Measurements from ENCODE around the gene CAMK2A. TPM values are rescaled to one million over a fixed set of nuclear protein-coding genes. Genes with fewer than 3 reads are reported as not detected.

Gene CAMK2A
- total RNA-seq, 1 donor from 2014 or later: 1.5 TPM

DNA sequence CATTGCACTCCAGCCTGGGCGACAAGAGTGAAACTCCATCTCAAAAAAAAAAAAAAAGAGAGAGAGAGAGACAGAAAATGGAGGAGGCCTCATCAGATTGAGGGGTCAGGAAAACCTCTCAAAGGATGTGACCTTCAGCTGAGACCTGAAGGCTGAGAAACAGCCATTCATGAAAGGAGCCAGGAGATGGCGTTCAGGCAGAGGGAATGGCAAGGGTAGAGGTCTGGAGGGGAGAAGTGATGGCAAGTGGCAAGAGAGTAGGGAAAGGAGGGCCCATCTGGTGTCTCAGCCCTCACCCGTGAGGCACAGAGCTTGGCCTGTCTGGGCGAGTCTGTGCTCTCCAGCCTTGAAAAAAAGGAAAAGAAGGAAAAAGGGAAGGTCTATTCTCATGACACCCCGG is 17.0 kb downstream of the CAMK2A start:
- Histone ChIP-seq H3K36me3 (no peaks in the 10 kb centered on the region), H3K27me3 (no peaks in the 10 kb centered on the region), H3K4me3 (no peak overlapping the region), H3K4me1 (no peaks in the 10 kb centered on the region), H3K9me3 (no peaks in the 10 kb centered on the region), H3K27ac (no peak overlapping the region)
- ATAC-seq (peak; percentile 6), DNase-seq (no peak)
- intact Hi-C loops (cut with DNase I): loop anchor here (10.0 kb wide), 1 partner anchor 82 kb away; the partner anchor contains the start of gene TCOF1
- TF ChIP-seq, protein P1, sequence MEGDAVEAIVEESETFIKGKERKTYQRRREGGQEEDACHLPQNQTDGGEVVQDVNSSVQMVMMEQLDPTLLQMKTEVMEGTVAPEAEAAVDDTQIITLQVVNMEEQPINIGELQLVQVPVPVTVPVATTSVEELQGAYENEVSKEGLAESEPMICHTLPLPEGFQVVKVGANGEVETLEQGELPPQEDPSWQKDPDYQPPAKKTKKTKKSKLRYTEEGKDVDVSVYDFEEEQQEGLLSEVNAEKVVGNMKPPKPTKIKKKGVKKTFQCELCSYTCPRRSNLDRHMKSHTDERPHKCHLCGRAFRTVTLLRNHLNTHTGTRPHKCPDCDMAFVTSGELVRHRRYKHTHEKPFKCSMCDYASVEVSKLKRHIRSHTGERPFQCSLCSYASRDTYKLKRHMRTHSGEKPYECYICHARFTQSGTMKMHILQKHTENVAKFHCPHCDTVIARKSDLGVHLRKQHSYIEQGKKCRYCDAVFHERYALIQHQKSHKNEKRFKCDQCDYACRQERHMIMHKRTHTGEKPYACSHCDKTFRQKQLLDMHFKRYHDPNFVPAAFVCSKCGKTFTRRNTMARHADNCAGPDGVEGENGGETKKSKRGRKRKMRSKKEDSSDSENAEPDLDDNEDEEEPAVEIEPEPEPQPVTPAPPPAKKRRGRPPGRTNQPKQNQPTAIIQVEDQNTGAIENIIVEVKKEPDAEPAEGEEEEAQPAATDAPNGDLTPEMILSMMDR (IDR thresholded peaks at IDR 0.05): peak; percentile 27

DNA sequence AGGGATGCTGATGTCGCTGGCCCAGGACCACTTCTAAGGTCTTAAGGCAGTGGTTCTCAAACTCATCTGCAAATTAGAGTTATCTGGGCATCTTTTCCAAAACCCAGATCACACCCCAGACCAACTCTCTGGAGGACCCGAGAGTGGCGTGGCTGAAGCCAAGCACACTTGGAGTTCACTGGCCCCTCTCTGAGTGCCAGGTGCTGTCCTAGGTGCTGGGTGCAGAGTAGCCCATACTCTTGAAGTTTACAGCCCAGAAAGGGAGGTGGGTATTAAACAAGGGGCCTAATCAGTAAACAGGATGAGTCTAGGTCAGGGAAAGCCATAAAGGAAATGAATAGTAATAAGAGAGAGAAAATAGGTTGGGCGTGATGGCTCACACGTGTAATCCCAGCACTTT is 17.6 kb downstream of the CAMK2A start:
- Histone ChIP-seq H3K4me1 (no peaks in the 10 kb centered on the region), H3K27me3 (no peaks in the 10 kb centered on the region), H3K9me3 (no peaks in the 10 kb centered on the region), H3K27ac (no peak overlapping the region), H3K4me3 (no peak overlapping the region), H3K36me3 (no peaks in the 10 kb centered on the region)
- intact Hi-C loops (cut with DNase I): loop anchor here (10.0 kb wide), 1 partner anchor 83 kb away; the partner anchor contains the start of gene TCOF1
- ATAC-seq: no peak
- no peak for DNase-seq
- TF ChIP-seq, protein P1 (IDR thresholded peaks at IDR 0.05): no peak

DNA sequence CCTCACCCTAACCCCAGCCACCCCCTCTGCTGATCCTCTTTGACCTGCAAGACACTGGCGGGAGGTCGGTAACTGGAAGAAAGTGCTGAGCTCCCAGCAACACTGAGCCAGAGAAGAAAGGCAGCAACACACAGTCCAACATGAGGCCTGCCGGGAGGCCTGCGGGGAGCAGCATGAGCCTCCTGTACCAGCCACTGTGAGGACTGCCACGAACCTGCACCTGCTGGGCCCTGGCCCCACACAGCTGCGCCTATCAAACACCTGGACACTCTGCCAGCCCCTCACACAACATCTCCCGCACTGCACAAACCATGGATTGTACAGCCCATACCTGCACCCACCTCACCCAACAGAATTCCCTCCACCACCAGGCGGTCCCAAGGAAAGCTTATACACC is 18.3 kb downstream of the CAMK2A start:
- H3K27ac ChIP-seq: no peak overlapping the region
- ATAC-seq: no peak
- intact Hi-C loops (cut with DNase I): loop anchor here (10.0 kb wide), 1 partner anchor 84 kb away; the partner anchor contains the start of gene TCOF1

DNA sequence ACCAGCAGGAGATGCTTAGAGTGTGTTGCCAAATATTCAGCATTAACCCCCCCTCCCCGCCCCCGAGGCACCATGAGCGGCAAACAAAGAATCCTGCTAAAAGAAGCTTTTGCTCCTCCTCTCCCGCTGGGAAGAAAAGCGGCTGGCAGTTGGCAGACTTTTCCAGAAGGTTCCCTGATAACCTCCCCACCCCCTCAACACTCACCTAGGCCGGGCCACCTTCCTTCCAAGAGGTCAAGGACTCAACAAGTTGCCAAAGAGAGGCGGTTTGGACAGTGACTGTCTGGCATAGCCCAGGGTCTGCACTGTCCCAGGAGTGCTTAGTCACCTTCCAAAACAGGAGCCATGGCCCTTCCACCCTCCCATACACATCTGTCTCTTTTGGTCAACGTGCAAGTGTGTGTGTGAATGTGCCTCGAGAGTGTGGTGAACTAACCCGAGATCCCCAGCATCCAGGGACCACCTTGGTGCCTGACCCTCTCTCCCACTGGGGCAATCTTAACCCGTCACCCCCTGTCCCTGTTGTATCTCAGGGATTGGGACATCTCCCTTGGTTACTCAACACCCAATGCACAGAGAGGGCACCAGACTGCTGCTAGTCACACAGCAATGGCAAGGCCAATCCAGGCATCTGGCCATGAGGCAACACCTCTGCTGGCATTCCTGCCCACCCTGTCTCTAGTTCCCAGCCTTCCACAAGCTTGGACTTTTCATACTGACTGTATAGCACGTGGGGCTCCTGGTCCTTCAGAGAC is 18.9 kb downstream of the CAMK2A start:
- H3K27me3 ChIP-seq: no peaks in the 10 kb centered on the region
- TF ChIP-seq, protein P1 (IDR thresholded peaks at IDR 0.05): no peak
- H3K9me3 ChIP-seq: no peaks in the 10 kb centered on the region
- H3K4me1 ChIP-seq: no peaks in the 10 kb centered on the region
- intact Hi-C loops (cut with DNase I): loop anchor here (10.0 kb wide), 1 partner anchor 84 kb away; the partner anchor contains the start of gene TCOF1
- no peak overlapping the region for H3K4me3 ChIP-seq
- DNase-seq (no peak), ATAC-seq (no peak)
- no peaks in the 10 kb centered on the region for H3K36me3 ChIP-seq
- H3K27ac ChIP-seq: no peak overlapping the region

More for the DNA sequence above, 18.3 kb downstream of the CAMK2A start:
- Histone ChIP-seq H3K27me3 (no peaks in the 10 kb centered on the region), H3K36me3 (no peaks in the 10 kb centered on the region), H3K4me1 (no peaks in the 10 kb centered on the region), H3K9me3 (no peaks in the 10 kb centered on the region), H3K4me3 (no peak overlapping the region)
- TF ChIP-seq, protein P1 (IDR thresholded peaks at IDR 0.05): no peak
- DNase-seq: no peak

DNA sequence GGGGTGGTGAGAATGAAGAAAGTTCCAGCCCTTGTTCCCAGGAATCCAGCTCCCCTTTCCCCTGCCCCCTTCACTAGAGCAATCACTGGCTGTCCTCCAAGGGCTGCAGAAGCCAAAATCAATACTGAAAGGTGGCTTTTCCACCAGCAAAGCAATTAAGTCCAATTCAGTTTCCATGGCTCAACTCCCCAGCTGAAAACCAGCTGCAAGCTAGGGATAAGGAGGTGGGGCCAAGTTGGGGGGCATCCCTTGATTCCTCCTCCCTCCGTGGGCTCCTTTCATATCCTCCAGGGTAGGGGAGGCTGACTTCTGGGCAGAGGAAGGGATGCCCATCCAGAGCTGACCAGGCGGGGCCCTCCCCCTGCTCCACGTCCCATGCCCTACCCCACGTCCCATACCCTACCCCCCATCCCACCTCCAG is 22.7 kb downstream of the CAMK2A start:
- H3K36me3 ChIP-seq: no peaks in the 10 kb centered on the region
- H3K9me3 ChIP-seq: no peaks in the 10 kb centered on the region
- no peak for ATAC-seq
- no peaks in the 10 kb centered on the region for H3K27me3 ChIP-seq
- no peak overlapping the region for H3K4me3 ChIP-seq
- no peak overlapping the region for H3K27ac ChIP-seq
- TF ChIP-seq, protein P1 (IDR thresholded peaks at IDR 0.05): no peak
- intact Hi-C loops (cut with DNase I): no loop called here
- no peak for DNase-seq
- H3K4me1 ChIP-seq: no peaks in the 10 kb centered on the region
